HUES48 (cell line): ENCODE data around the gene PRR33.
"Not testable (repeated sequence)": the region's sequence is repeated elsewhere in the genome, so short reads cannot be mapped to it uniquely, and the experiment has no call there.

Experiments
- H3K27ac ChIP-seq: one replicate; pipeline ENCODE4 v1.7.0; 2013; ENCODE audit warnings: low read depth, low read length, inconsistent platforms
- H3K27me3 ChIP-seq: 2 replicates; pipeline ENCODE4 v1.6.1; 2013; ENCODE audit warnings: mild to moderate bottlenecking, low read length; ENCODE audit not compliant: control insufficient read depth, insufficient read depth
- H3K36me3 ChIP-seq: 2 replicates; pipeline ENCODE4 v1.6.1; 2013; ENCODE audit warnings: low read length; ENCODE audit not compliant: control insufficient read depth, insufficient read depth
- H3K4me1 ChIP-seq: 2 replicates; pipeline ENCODE4 v1.6.1; 2013; ENCODE audit warnings: mild to moderate bottlenecking, low read length; ENCODE audit not compliant: control insufficient read depth, insufficient read depth
- H3K4me3 ChIP-seq: 2 replicates; pipeline ENCODE4 v1.5.1; 2013; ENCODE audit warnings: mild to moderate bottlenecking, low read depth, low read length
- H3K9ac ChIP-seq: 2 replicates; pipeline ENCODE4 v1.6.1; 2013; ENCODE audit warnings: mild to moderate bottlenecking, low read depth, low read length, moderate library complexity
- H3K9me3 ChIP-seq: 2 replicates; pipeline ENCODE4 v1.6.1; 2013; ENCODE audit warnings: low read length; ENCODE audit not compliant: control insufficient read depth, insufficient read depth

PRR33 gene

GRCh38 chr11:1876361-1877063 is 15.2 kb downstream of the PRR33 start:
- no peak overlapping the region for H3K9ac ChIP-seq
- no peaks in the 10 kb centered on the region for H3K4me1 ChIP-seq
- no peak overlapping the region for H3K4me3 ChIP-seq
- H3K27ac ChIP-seq: peak overlapping the region; percentile 28
- H3K9me3 ChIP-seq: no peaks in the 10 kb centered on the region
- H3K36me3 ChIP-seq: no peaks in the 10 kb centered on the region
- no peaks in the 10 kb centered on the region for H3K27me3 ChIP-seq

- not testable (repeated sequence) for H3K4me1 ChIP-seq, H3K9ac ChIP-seq, H3K27ac ChIP-seq, H3K27me3 ChIP-seq, H3K36me3 ChIP-seq, H3K4me3 ChIP-seq, H3K9me3 ChIP-seq
These were observed 15.8 kb downstream of the PRR33 start for GRCh38 chr11:1875851-1876301.

GRCh38 chr11:1875093-1875850 is 16.4 kb downstream of the PRR33 start:
- Histone ChIP-seq H3K27me3 (no peaks in the 10 kb centered on the region), H3K4me1 (no peaks in the 10 kb centered on the region)

GRCh38 chr11:1874441-1875092 is 17.1 kb downstream of the PRR33 start:
- H3K27ac ChIP-seq, H3K9me3 ChIP-seq, H3K27me3 ChIP-seq, H3K9ac ChIP-seq, H3K36me3 ChIP-seq, H3K4me1 ChIP-seq, H3K4me3 ChIP-seq: not testable (repeated sequence)

More at GRCh38 chr11:1875093-1875850, 16.4 kb downstream of the PRR33 start:
- H3K4me3 ChIP-seq: no peak overlapping the region
- H3K27ac ChIP-seq: no peak overlapping the region
- H3K36me3 ChIP-seq: no peaks in the 10 kb centered on the region
- H3K9me3 ChIP-seq: no peaks in the 10 kb centered on the region
- no peak overlapping the region for H3K9ac ChIP-seq

GRCh38 chr11:1873813-1874150 is 17.9 kb downstream of the PRR33 start:
- not testable (repeated sequence) for H3K4me3 ChIP-seq, H3K9me3 ChIP-seq, H3K9ac ChIP-seq, H3K27ac ChIP-seq, H3K27me3 ChIP-seq, H3K36me3 ChIP-seq, H3K4me1 ChIP-seq

GRCh38 chr11:1873048-1873812 is 18.5 kb downstream of the PRR33 start:
- H3K9me3 ChIP-seq: no peaks in the 10 kb centered on the region
- no peak overlapping the region for H3K9ac ChIP-seq
- no peak overlapping the region for H3K4me3 ChIP-seq
- H3K27ac ChIP-seq: no peak overlapping the region
- H3K27me3 ChIP-seq: no peaks in the 10 kb centered on the region
- no peaks in the 10 kb centered on the region for H3K36me3 ChIP-seq
- no peaks in the 10 kb centered on the region for H3K4me1 ChIP-seq

GRCh38 chr11:1872267-1872985 is 19.3 kb downstream of the PRR33 start:
- no peaks in the 10 kb centered on the region for H3K4me1 ChIP-seq
- H3K4me3 ChIP-seq: no peak overlapping the region
- H3K9me3 ChIP-seq: no peaks in the 10 kb centered on the region
- no peaks in the 10 kb centered on the region for H3K27me3 ChIP-seq
- H3K27ac ChIP-seq: no peak overlapping the region
- H3K36me3 ChIP-seq: no peaks in the 10 kb centered on the region
- H3K9ac ChIP-seq: no peak overlapping the region

- Histone ChIP-seq H3K9ac (no peak overlapping the region), H3K36me3 (no peaks in the 10 kb centered on the region), H3K4me3 (no peak overlapping the region), H3K27ac (no peak overlapping the region), H3K27me3 (no peaks in the 10 kb centered on the region), H3K9me3 (no peaks in the 10 kb centered on the region), H3K4me1 (no peaks in the 10 kb centered on the region)
These were observed 20.2 kb downstream of the PRR33 start for GRCh38 chr11:1871531-1871930.

- no peaks in the 10 kb centered on the region for H3K4me1 ChIP-seq
These were observed 20.8 kb downstream of the PRR33 start for GRCh38 chr11:1870721-1871466.

GRCh38 chr11:1870326-1870696 is 21.4 kb downstream of the PRR33 start:
- Histone ChIP-seq H3K4me1 (no peaks in the 10 kb centered on the region), H3K9me3 (no peaks in the 10 kb centered on the region), H3K27ac (no peak overlapping the region), H3K9ac (no peak overlapping the region), H3K4me3 (no peak overlapping the region), H3K27me3 (no peaks in the 10 kb centered on the region), H3K36me3 (no peaks in the 10 kb centered on the region)

More at GRCh38 chr11:1870721-1871466, 20.8 kb downstream of the PRR33 start:
- Histone ChIP-seq H3K27me3 (no peaks in the 10 kb centered on the region), H3K9ac (no peak overlapping the region), H3K36me3 (no peaks in the 10 kb centered on the region), H3K27ac (no peak overlapping the region), H3K4me3 (no peak overlapping the region), H3K9me3 (no peaks in the 10 kb centered on the region)
